Measurements from ENCODE around the gene CEP170. TPM values are rescaled to one million over a fixed set of nuclear protein-coding genes. Genes with fewer than 3 reads are reported as not detected.
"Not testable (repeated sequence)": the region's sequence is repeated elsewhere in the genome, so short reads cannot be mapped to it uniquely, and the experiment has no call there.

CEP170 gene
- total RNA-seq, 1 experiment from 2014 or later: 55.2 TPM

DNA sequence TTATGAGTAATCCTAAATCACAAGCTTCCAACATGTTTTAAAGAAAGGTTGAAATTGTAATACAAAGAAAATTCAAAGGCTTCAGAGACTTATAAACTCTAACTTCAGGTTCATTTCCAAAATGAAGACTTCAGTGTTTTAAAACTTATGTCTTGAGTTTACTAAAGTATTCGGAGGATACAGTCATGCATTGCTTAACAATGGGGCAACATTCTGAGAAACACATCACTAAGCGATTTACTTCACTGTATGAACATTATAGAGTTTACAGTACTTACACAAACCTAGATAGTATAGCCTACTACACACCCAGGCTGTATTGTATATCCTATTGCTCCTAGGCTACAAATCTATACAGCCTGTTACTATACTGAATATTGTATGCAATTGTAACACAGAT is 38.3 kb downstream of the CEP170 start (continued):
- TF ChIP-seq, protein P1, sequence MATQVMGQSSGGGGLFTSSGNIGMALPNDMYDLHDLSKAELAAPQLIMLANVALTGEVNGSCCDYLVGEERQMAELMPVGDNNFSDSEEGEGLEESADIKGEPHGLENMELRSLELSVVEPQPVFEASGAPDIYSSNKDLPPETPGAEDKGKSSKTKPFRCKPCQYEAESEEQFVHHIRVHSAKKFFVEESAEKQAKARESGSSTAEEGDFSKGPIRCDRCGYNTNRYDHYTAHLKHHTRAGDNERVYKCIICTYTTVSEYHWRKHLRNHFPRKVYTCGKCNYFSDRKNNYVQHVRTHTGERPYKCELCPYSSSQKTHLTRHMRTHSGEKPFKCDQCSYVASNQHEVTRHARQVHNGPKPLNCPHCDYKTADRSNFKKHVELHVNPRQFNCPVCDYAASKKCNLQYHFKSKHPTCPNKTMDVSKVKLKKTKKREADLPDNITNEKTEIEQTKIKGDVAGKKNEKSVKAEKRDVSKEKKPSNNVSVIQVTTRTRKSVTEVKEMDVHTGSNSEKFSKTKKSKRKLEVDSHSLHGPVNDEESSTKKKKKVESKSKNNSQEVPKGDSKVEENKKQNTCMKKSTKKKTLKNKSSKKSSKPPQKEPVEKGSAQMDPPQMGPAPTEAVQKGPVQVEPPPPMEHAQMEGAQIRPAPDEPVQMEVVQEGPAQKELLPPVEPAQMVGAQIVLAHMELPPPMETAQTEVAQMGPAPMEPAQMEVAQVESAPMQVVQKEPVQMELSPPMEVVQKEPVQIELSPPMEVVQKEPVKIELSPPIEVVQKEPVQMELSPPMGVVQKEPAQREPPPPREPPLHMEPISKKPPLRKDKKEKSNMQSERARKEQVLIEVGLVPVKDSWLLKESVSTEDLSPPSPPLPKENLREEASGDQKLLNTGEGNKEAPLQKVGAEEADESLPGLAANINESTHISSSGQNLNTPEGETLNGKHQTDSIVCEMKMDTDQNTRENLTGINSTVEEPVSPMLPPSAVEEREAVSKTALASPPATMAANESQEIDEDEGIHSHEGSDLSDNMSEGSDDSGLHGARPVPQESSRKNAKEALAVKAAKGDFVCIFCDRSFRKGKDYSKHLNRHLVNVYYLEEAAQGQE (IDR thresholded peaks at IDR 0.05; ENCODE audit: low read depth): no peak
- no peak for TF ChIP-seq RAD21 (IDR thresholded peaks at IDR 0.05; ENCODE audit: low read depth)
- TF ChIP-seq EZH2phosphoT487 (IDR thresholded peaks at IDR 0.05; ENCODE audit: borderline replicate concordance): no peak
- TF ChIP-seq ZFX (IDR thresholded peaks at IDR 0.05): no peak
- TF ChIP-seq, protein P2, sequence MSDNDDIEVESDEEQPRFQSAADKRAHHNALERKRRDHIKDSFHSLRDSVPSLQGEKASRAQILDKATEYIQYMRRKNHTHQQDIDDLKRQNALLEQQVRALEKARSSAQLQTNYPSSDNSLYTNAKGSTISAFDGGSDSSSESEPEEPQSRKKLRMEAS (IDR thresholded peaks at IDR 0.05): no peak
- no peak for TF ChIP-seq CBX3 (IDR thresholded peaks at IDR 0.05; ENCODE audit: low read depth)
- no peak for TF ChIP-seq ELF1 (IDR thresholded peaks at IDR 0.05; ENCODE audit: borderline replicate concordance, low read depth)
- no peak for TF ChIP-seq FOSL1 (IDR thresholded peaks at IDR 0.05; ENCODE audit: low read depth)
- no peak for TF ChIP-seq EGR1 (IDR thresholded peaks at IDR 0.05; ENCODE audit: low read depth)

DNA sequence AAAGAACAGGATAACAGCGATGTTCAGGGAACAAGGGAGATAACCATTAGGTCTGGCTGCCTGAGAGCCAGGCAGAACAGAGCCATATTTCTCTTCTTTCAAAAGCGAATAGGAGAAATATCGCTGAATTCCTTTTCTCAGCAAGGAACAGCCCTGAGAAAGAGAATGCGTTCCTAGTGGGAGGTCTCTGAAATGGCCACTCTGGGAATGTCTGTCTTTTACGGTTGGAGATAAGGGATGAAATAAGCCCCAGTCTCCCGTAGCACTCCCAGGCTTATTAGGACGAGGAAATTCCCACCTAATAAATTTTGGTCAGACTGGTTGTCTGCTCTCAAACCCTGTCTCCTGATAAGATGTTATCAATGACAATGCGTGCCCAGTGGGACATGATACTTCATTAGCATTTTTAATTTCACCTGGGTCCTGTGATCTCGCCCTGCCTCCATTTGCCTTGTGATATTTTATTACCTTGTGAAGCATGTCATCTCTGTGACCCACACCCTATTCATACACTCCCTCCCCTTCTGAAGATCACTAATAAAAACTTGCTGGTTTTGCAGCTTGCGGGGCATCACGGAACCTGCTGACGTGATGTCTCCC is 39.7 kb downstream of the CEP170 start:
- CTCF ChIA-PET; H3K36me3 ChIP-seq (ENCODE audit: control insufficient read depth in 1 of 2, insufficient read depth in 2 of 2, low read length in 2 of 2); POLR2A ChIA-PET; H3K9ac ChIP-seq (ENCODE audit: low read length); H3K27me3 ChIP-seq (ENCODE audit: insufficient read depth, low read length); H2AFZ ChIP-seq (ENCODE audit: low read depth, low read length, poor library complexity, severe bottlenecking); H3K27ac ChIP-seq (ENCODE audit: low read depth, low read length); H4K20me1 ChIP-seq (ENCODE audit: insufficient read depth); BruUV-seq (replicated peaks); H3K4me2 ChIP-seq (ENCODE audit: low read length); ATAC-seq; H3K9me2 ChIP-seq (ENCODE audit: insufficient read depth); H3K4me1 ChIP-seq (ENCODE audit: control insufficient read depth in 1 of 2, insufficient read depth in 2 of 2, low read length in 2 of 2); H3K9me3 ChIP-seq (ENCODE audit: control insufficient read depth in 1 of 2, insufficient read depth in 1 of 2, low read depth in 1 of 2, low read length in 2 of 2); RAD21 ChIA-PET (ENCODE audit: low non-redundant PET in 1 of 2, low total read pairs in 2 of 2, uncharacterized antibody in 2 of 2, unreplicated experiment in 2 of 2); H3K4me3 ChIP-seq (replicated peaks in 1 of 2; ENCODE audit: low read depth in 1 of 2, low read length in 2 of 2); intact Hi-C loops (cut with micrococcal nuclease); DNase-seq (ENCODE audit: low read depth, low spot score): not testable (repeated sequence)
- peaks cover 18% of the 10 kb centered on the region; the same call in 1 of the 2 replicates for H3K79me2 ChIP-seq (ENCODE audit: insufficient read depth, low read length)
